ENCODE results near the gene NELFE.
"Not testable (repeated sequence)": the region's sequence is repeated elsewhere in the genome, so short reads cannot be mapped to it uniquely, and the experiment has no call there.

Gene NELFE

DNA sequence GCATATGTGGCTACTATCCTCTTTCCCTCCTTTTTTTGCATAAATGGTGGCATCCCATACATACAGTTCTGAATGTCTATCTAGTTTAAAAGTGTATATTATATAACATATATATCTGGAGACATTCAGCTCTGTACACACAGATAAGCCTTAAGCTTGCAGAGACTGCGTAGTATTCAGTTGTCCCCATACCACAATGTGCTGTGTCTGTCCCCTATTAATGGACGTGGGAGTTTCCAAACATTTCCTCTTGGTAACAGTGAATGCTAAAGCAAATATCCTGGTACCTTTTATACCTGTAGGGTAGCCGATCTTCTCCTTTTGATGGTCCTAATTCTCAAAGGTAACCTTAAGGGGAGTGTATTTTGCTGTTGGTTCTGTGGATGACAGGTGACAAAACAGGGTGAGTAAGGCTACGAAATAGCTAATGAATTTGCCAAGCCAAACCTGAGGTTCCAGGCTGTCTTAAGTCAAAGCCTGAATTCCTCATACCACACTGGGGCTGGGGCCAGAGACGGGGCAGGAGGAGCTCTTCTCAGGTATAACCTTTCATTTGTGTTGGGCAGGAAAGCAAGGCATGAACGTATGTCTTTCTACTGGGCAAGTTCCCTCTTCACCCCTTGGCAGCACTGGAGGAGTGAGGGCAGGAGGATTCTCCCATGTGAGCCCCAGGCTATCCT lies 39.0 kb downstream of the NELFE start:
- no peak for DNase-seq (ENCODE audit: low read depth)

DNA sequence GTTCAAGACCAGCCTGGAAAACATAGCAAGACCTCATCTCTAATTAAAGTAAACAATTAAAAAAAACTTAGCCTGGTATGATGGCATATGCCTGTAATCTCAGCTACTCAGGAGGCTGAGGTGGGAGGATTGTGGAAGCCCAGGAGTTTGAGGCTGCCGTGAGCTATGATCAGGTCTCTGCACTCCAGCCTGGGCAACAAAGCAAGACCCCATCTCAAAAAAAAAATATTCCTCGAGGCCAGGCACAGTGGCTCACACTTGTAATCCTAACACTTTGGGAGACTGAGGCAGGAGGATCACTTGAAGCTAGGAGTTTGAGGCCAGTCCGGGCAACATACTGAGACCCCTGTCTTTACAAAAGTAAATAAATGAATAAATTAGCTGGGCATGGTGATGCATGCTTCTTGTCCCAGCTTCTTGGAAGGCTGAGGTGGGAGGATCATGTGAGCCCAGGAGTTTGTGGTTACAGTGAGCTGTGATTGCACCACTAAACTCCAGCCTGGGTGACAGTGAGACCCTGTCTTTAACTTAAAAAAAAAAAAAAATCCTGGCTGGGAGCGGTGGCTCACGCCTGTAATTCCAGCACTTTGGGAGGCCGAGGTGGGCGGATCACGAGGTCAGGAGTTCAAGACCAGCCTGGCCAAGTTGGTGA lies 40.6 kb downstream of the NELFE start:
- DNase-seq (ENCODE audit: low read depth) = no peak

DNA sequence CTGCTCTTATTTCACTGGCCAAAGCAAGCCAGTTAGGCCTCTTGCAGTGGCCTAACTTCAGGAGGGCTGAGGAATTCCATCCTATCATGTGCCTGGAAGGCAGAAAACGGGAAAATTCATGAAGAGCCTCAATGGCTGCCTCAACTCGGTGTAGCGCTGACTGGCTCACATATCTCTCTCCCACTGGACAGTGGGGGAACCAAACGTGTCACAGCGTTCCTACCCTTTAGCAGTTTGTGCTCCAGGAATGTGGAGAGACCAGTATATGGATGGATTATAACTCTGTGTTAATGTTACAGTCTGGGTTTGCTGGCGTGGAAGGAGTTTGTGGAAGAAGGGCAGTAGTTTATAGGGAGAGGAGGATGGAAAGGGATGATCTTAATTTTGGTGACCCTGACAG lies 43.0 kb downstream of the NELFE start:
- DNase-seq (ENCODE audit: low read depth) = no peak

DNA sequence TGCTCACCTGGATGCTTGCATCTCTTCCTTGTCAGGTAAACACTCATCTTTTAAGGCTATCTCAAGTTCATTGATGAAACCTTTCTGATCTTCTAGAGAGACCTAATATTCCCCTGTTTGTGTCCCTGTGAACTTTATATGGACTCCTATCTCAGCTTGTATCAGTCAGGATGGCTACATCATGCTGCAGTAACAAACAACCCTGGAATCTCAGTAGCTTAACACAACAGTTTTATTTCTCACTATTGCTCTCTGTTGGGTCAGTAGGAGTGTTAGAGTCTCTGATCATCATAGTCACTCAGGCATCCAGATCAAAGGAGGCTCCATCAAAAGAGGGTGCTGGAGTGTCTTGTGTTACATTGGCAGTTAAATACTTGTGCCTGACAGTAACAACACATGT lies 43.4 kb downstream of the NELFE start:
- DNase-seq (ENCODE audit: low read depth) = no peak

DNA sequence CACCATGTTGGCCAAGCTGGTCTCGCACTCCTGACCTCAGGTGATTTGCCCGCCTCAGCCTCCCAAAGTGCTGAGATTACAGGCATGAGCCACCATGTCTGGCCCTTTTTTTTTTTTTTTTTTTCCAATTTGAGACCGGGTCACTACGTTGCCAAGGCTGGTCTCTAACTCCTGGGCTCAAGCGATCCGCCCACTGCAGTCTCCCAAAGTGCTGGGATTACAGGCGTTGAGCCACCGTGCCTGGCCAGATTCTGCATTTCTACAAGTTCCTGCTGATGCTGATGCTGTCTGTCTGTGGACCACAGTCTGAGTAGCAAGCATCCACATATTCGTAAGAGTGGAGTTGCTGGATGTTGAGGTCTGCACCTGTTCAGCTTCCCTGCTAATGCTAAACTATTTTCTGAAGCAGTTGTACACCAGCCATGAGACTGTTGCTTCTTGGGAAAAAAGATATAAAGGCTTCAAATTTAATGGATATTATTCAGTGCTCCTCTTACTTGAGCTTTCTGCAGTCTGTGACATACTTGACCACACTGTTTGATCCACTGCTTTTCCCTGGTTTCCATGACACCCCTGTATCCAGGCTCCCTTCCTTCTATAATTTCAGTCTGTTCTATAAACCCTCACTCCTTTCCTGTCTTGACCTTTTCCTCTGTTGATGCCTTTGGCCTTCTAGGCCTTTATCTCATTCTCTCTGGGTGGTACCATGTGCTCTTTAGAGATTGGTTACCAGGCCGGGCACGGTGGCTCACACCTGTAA lies 46.8 kb downstream of the NELFE start:
- no peak for DNase-seq (ENCODE audit: low read depth)

DNA sequence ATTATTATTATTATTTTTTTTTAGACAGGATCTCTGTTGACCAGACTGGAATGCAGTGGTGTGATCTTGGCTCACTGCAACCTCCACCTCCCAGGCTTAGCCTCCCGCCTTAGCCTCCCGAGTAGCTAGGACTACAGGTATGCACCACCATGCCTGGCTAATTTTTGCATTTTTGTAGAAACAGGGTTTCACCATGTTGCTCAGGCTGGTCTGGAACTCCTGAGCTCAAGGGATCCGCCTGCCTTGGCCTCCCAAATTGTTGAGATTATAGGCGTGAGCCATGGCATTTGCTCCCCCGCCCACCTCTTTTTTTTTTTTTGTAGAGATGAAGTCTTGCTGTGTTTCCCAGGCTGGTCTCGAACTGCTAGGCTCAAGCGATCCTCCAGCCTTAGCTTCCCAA lies 49.5 kb downstream of the NELFE start:
- DNase-seq (ENCODE audit: low read depth) = not testable (repeated sequence)

DNA sequence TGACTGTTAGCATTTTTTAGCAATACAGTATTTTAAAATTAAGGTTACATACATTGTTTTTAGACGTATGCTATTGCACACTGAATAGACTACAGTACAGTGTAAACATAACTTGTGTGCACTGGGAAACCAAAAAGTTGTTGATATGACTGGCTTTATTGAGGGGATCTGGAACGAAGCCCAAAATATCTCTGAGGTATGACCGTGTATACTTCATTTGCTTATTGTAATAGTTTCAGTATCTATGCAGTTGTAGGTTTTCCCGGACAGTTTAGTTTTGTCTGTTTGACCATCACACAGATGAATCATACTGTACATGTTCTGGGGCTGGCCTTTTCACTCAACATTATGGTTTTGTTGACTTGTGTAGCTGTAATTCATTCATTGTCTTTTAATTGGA lies 50.0 kb downstream of the NELFE start:
- DNase-seq (ENCODE audit: low read depth) = no peak

DNA sequence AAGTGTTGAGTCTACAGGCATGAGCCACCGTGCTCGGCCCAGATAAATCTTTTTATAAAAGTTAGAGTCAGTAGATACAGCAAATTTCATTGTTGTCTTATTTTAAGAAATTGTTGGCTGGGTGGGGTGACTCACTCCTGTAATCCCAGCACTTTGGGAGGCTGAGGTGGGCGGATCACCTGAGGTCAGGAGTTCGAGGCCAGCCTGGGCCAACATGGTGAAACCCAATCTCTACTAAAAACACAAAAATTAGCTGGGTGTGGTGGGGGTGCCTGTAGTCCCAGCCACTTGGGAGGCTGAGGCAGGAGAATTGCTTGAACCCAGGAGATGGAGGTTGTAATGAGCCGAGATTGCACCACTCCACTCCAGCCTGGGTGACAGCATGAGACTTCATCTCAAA lies 50.5 kb downstream of the NELFE start:
- not testable (repeated sequence) for DNase-seq (ENCODE audit: low read depth)

DNA sequence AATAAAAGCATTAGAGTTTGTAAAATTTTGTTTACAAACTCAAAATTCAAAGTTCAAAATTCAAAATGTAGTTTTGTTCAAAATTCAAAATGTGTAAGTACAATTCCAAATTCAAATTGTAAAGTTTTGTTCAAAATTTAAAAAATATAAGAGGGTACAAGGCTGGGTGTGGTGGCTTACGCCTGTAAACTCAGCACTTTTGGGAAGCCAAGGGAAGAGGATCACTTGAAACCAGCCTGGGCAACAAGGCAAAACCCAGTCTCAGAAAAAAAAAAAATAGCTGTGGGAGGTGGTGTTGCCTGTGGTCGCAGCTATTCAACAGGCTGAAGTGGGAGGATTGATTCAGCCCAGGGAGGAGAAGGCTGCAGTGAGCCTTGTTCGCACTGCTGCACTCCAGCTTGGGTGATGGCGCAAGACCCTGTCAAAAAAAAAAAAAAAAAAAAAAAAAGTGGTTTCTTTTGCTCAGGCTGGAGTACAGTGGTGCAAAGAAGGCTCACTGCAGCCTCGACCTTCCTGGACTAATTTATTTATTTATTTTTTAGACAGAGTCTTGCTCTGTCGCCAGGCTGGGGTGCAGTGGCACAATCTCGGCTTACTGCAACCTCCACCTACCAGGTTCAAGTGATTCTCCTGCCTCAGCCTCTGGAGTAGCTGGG lies 51.5 kb downstream of the NELFE start:
- DNase-seq (ENCODE audit: low read depth) = no peak

DNA sequence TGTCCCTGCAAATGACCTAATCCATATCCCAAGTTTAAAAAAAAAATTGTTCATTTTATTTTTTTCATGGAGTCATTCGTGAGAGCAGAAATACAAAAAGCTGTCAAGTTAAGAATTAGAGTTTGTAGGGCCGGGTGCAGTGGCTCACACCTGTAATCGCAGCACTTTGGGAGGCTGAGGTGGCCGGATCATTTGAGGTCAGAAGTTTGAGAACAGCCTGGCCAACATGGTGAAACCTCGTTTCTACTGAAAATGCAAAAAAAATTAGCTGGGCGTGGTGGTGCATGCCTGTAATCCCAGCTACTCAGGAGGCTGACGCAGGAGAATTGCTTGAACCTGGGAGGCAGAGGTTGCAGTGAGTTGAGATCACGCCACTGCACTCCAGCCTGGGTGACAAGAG lies 52.0 kb downstream of the NELFE start:
- DNase-seq (ENCODE audit: low read depth) = not testable (repeated sequence)

DNA sequence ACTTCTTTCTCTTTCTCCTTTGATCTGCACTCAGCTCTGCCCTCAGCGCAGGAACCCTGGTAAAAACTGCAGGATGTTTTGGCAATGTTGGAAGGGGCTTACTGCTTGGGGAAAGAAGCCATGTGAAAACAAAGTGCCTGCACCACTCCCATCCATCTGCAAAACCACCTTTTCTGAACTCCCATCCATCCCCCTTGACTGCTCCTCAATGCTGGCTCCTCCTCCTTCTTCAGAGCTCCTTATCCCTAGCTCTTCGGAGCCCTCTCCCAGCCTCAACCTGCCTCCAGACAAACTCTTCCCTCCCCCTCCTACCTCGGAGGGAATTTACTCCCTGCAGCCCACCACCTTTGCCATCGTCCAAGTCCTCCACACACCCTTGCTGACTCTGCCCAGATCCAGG lies 52.6 kb downstream of the NELFE start:
- DNase-seq (ENCODE audit: low read depth) = no peak

DNA sequence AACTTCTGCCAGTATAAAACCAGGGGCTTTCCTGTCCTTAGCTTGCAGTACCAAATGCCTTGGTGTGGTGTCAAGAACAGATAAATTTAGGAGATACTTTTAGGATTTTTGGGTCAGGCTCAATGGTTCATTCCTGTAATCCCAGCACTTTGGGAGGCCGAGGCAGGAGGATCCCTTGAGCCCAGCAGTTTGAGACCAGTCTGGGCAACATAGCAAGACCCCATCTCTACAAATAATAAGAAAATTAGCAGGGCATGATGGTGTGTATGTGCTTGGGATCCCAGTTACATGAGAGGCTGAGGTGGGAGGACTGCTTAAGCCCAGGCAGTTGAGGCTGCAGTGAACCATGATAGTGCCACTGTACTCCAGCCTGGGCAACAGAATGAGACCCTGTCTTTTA lies 53.7 kb downstream of the NELFE start:
- DNase-seq (ENCODE audit: low read depth) = no peak

DNA sequence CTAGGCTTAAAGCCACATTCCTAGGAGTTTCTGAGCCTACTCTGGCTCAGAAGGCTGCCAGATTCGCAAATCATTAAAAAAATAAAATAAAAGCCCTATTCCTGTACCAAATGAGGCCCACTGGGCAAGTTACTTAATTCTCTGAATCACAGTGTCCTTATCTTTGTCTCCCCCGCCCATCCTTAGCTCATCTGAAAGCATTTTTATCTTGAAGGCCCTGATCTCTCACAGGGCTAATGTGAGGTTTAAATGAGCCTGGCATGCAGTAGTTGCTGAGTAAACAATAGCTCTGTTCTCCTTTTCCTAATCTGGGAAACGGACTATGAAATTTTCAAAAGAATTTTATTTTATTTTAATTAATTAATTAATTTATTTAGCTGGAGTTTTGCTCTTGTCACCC lies 54.8 kb downstream of the NELFE start:
- DNase-seq (ENCODE audit: low read depth) = no peak

All from activated T-cell treated with anti-CD3 and anti-CD28 coated beads for 1 hour (primary cell).